Muscle layer of duodenum (tissue), 2 donors: ENCODE results near the gene SNX30.

Experiments
- H3K27ac ChIP-seq: one replicate; pipeline ENCODE4 v1.7.0; 2013; ENCODE audit warnings: mild to moderate bottlenecking, low read length
- H3K27me3 ChIP-seq: one replicate; pipeline ENCODE4 v1.7.0; 2013; ENCODE audit warnings: low read depth, mild to moderate bottlenecking, control low read depth, low read length
- H3K36me3 ChIP-seq, 2 donors: one replicate each; pipeline ENCODE4 v1.7.0; 2013; ENCODE audit warnings: low read length in 2 of 2, control low read depth in 1 of 2, mild to moderate bottlenecking in 1 of 2; ENCODE audit not compliant: insufficient read depth in 2 of 2, control insufficient read depth in 1 of 2
- H3K4me1 ChIP-seq, 2 donors: one replicate each; pipeline ENCODE4 v1.7.0; 2013; ENCODE audit warnings: low read length in 2 of 2, mild to moderate bottlenecking in 2 of 2, control low read depth in 1 of 2, moderate library complexity in 1 of 2; ENCODE audit not compliant: insufficient read depth in 2 of 2, control insufficient read depth in 1 of 2
- H3K4me3 ChIP-seq, 2 donors: one replicate each; pipeline ENCODE4 v1.7.0; 2013; ENCODE audit warnings: low read length in 2 of 2, low read depth in 1 of 2, mild to moderate bottlenecking in 1 of 2
- H3K9me3 ChIP-seq, 2 donors: one replicate each; pipeline ENCODE4 v1.7.0; 2013; ENCODE audit warnings: low read length in 2 of 2, control low read depth in 1 of 2, mild to moderate bottlenecking in 1 of 2; ENCODE audit not compliant: control insufficient read depth in 1 of 2
- donor health status: healthy.

SNX30 gene

GRCh38 chr9:112917047-112917986 lies 166.8 kb downstream of the SNX30 start:
- H3K9me3 ChIP-seq, result no peaks in the 10 kb centered on the region
- no peaks in the 10 kb centered on the region for H3K36me3 ChIP-seq
- H3K4me3 ChIP-seq, result no peak overlapping the region
- H3K27ac ChIP-seq, result no peak overlapping the region
- H3K27me3 ChIP-seq, result no peaks in the 10 kb centered on the region
- H3K4me1 ChIP-seq, result no peaks in the 10 kb centered on the region

DNA sequence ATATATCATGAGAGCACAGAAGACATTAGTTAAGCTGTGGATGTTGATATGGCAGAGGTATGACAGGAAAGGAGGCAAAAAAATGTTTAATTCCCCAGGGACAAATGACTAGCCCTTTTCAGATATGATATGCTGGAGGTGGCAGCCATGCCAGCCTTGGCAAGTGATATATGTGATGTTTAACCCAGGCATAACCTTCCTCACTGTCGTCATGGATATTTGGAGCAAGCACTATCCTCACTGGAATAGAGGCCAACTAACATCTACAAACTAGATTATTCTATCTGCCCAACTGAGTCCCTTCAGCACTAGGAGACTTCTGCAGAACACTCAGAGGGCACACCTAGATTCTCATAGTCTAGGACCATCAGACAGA lies 167.4 kb downstream of the SNX30 start:
- H3K4me1 ChIP-seq, result no peaks in the 10 kb centered on the region
- no peak overlapping the region for H3K27ac ChIP-seq
- H3K4me3 ChIP-seq, result no peak overlapping the region

DNA sequence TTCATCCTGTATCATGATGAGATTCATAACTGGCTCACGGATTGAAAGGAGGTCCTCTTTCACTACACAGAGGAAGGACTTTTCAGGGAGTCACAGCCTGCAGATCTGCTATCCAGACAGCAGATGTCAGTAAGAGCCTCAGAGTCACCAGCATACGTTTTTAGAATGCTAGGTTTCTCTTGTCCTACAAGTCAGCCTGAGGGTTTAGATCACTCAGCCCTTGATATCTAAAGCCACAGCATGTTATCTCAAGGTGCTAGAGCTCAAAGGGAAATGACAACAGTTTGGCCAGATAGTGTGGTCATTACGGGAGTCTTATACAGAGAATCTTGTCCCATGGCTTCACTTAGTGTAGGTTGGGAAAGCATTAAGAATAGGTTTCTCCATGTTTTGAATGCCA lies 171.0 kb downstream of the SNX30 start:
- Histone ChIP-seq H3K4me3 (no peak overlapping the region), H3K9me3 (no peaks in the 10 kb centered on the region), H3K27me3 (no peaks in the 10 kb centered on the region), H3K27ac (no peak overlapping the region), H3K36me3 (no peaks in the 10 kb centered on the region), H3K4me1 (no peaks in the 10 kb centered on the region)

More for the DNA sequence above, 167.4 kb downstream of the SNX30 start:
- Histone ChIP-seq H3K27me3 (no peaks in the 10 kb centered on the region), H3K9me3 (no peaks in the 10 kb centered on the region), H3K36me3 (no peaks in the 10 kb centered on the region)
